Esophagus (tissue), 2 donors: ENCODE results near the gene JADE3. TPM values are rescaled to one million over a fixed set of nuclear protein-coding genes. Genes with fewer than 3 reads are reported as not detected.
"Not testable (repeated sequence)": the region's sequence is repeated elsewhere in the genome, so short reads cannot be mapped to it uniquely, and the experiment has no call there.

Source experiments
- H3K27ac ChIP-seq, 2 donors: one replicate each; pipeline ENCODE4 v1.5.1; 2013; ENCODE audit warnings: low read depth in 2 of 2, mild to moderate bottlenecking in 2 of 2, inconsistent platforms in 1 of 2, low read length in 1 of 2, moderate library complexity in 1 of 2
- H3K27me3 ChIP-seq, 2 donors: one replicate each; pipeline ENCODE4 v1.6.1; 2013; ENCODE audit warnings: low read length in 2 of 2, control low read depth in 1 of 2, mild to moderate bottlenecking in 1 of 2; ENCODE audit not compliant: insufficient read depth in 2 of 2, control insufficient read depth in 1 of 2
- H3K36me3 ChIP-seq, 2 donors: one replicate each; pipeline ENCODE4 v1.6.1; 2013; ENCODE audit warnings: low read length in 1 of 2; ENCODE audit not compliant: control insufficient read depth in 2 of 2, insufficient read depth in 2 of 2
- H3K4me1 ChIP-seq, 2 donors: one replicate each; pipeline ENCODE4 v1.6.1; 2013; ENCODE audit warnings: low read length in 1 of 2; ENCODE audit not compliant: control insufficient read depth in 2 of 2, insufficient read depth in 2 of 2
- H3K4me3 ChIP-seq, 2 donors: one replicate each; pipeline ENCODE4 v1.5.1; 2013; ENCODE audit warnings: low read length in 2 of 2, mild to moderate bottlenecking in 2 of 2, low read depth in 1 of 2, moderate library complexity in 1 of 2
- H3K9me3 ChIP-seq, 2 donors: one replicate each; pipeline ENCODE4 v1.6.1; 2013; ENCODE audit warnings: mild to moderate bottlenecking in 2 of 2, low read depth in 1 of 2, low read length in 1 of 2, moderate library complexity in 1 of 2; ENCODE audit not compliant: control insufficient read depth in 2 of 2, insufficient read depth in 1 of 2
- WGBS, 2 donors: extraction: QIAGEN DNeasy Blood & Tissue Kit; methylation state at CpG; one replicate each; pipeline ENCODE4 v1.1.7; 2013; 5-methylcytosine and 5-hydroxymethylcytosine counted together
- polyA plus RNA-seq, 2 donors: library from polyadenylated mRNA; stranded (reverse); fragments of 200-250 nt; gene quantifications; one replicate each; pipeline ENCODE4 v1.2.3, GENCODE V29; 2013
- donor health status: healthy with polysubstance abuse.
- donor health status: Bipolar disorder and iron deficiency.

The JADE3 gene
- polyA plus RNA-seq, 2 donors, result 1.5 to 2.3 TPM

GRCh38 chrX:46922611-46923010 is 10.4 kb downstream of the JADE3 start:
- no peak overlapping the region for H3K27ac ChIP-seq
- WGBS, 2 donors, result 91 to 93% methylated on average over 1 of the region's 1 CpG
- H3K27me3 ChIP-seq, result no peaks in the 10 kb centered on the region
- no peak overlapping the region for H3K4me3 ChIP-seq
- no peaks in the 10 kb centered on the region for H3K4me1 ChIP-seq
- H3K36me3 ChIP-seq, result peaks cover 0 to 2% of the 10 kb centered on the region in 2 donors
- no peaks in the 10 kb centered on the region for H3K9me3 ChIP-seq

GRCh38 chrX:46927718-46928117 is 15.5 kb downstream of the JADE3 start:
- Histone ChIP-seq H3K27me3 (no peaks in the 10 kb centered on the region), H3K36me3 (peaks cover 0 to 2% of the 10 kb centered on the region in 2 donors), H3K4me1 (no peaks in the 10 kb centered on the region), H3K4me3 (no peak overlapping the region), H3K27ac (no peak overlapping the region), H3K9me3 (no peaks in the 10 kb centered on the region)
- 92 to 95% methylated on average over 3 of the region's 3 CpGs for WGBS, 2 donors

DNA sequence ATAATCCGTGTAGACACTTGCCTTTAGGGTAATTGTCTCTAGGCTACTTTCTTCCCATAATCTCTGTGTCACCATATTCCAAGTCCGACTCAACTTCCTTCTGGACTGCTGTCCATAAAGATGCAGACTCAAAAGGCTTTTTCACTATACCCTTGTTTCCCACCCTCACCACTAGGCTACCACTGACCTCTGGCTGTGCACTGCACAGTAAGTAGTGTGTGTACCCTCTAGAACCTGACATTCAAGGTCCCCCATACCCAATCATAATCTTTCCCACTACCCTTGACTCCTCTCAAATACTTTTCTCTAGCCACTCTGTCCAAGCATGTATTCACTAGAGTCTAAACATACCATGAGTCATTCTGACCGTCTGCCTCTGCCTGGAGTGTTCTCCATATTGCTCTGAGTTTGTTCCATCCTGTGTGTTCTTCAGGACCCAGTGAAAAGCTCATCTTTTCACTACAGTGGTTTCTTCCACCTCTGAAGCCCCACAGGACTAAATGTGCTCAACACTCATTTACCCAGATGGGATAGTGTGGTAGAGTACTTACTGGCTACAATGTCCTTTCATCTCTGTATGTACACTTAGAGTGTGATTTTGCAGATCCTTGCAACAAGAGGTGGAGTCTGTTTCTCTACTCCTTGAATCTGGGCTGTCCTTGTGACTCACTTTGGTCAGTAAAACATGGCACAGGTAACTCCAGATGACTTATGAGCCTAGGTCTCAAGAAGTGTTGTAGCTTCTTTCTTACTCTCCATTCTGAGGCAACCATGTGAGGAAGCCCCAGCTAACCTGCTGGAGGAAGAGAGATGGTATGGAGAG is 17.4 kb downstream of the JADE3 start:
- peaks cover 0 to 2% of the 10 kb centered on the region in 2 donors for H3K36me3 ChIP-seq
- no peak overlapping the region for H3K4me3 ChIP-seq
- H3K4me1 ChIP-seq, result no peaks in the 10 kb centered on the region
- no peaks in the 10 kb centered on the region for H3K27me3 ChIP-seq
- H3K27ac ChIP-seq, result no peak overlapping the region
- H3K9me3 ChIP-seq, result no peaks in the 10 kb centered on the region
- WGBS, 2 donors, result 52 to 56% methylated on average over 3 of the region's 3 CpGs

GRCh38 chrX:46935295-46935694 is 23.1 kb downstream of the JADE3 start:
- Histone ChIP-seq H3K27ac (no peak overlapping the region), H3K4me3 (no peak overlapping the region), H3K4me1 (no peaks in the 10 kb centered on the region), H3K9me3 (no peaks in the 10 kb centered on the region), H3K36me3 (no peaks in the 10 kb centered on the region), H3K27me3 (no peaks in the 10 kb centered on the region)
- 90 to 95% methylated on average over 4 of the region's 4 CpGs for WGBS, 2 donors

GRCh38 chrX:46938589-46938988 is 26.4 kb downstream of the JADE3 start:
- WGBS, 2 donors, result 83 to 89% methylated on average over 7 of the region's 7 CpGs
- Histone ChIP-seq H3K36me3 (no peaks in the 10 kb centered on the region), H3K27ac (no peak overlapping the region), H3K9me3 (no peaks in the 10 kb centered on the region), H3K27me3 (no peaks in the 10 kb centered on the region), H3K4me3 (no peak overlapping the region), H3K4me1 (no peaks in the 10 kb centered on the region)

- H3K4me3 ChIP-seq, result no peak overlapping the region
- H3K27me3 ChIP-seq, result no peaks in the 10 kb centered on the region
- no peak overlapping the region for H3K27ac ChIP-seq
- H3K9me3 ChIP-seq, result no peaks in the 10 kb centered on the region
- H3K4me1 ChIP-seq, result no peaks in the 10 kb centered on the region
- no peaks in the 10 kb centered on the region for H3K36me3 ChIP-seq
Measured at GRCh38 chrX:46941341-46941740, 29.1 kb downstream of the JADE3 start.

DNA sequence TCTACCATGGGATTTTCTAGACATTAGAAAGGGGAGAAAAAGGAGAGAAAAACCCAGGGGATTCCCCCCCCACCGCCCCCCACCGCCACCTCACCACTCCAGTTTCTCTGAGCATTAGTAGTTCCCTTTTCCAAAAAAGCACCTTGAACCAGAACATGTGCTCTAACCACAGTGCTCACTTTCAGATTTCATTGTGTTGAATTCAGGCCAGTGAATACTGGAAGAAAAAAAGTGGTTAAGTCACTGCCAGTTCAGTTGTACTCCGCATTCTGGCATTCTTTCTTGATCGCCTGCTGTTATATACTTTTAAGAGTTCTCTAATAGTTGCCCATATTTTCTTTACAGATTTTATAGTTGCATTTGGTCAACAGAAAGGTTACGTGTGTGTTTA is 40.9 kb downstream of the JADE3 start:
- no peaks in the 10 kb centered on the region for H3K4me1 ChIP-seq
- no peak overlapping the region for H3K4me3 ChIP-seq
- 66 to 72% methylated on average over 5 of the region's 5 CpGs for WGBS, 2 donors
- H3K27ac ChIP-seq, result no peak overlapping the region
- no peaks in the 10 kb centered on the region for H3K9me3 ChIP-seq
- H3K36me3 ChIP-seq, result no peaks in the 10 kb centered on the region
- H3K27me3 ChIP-seq, result no peaks in the 10 kb centered on the region

DNA sequence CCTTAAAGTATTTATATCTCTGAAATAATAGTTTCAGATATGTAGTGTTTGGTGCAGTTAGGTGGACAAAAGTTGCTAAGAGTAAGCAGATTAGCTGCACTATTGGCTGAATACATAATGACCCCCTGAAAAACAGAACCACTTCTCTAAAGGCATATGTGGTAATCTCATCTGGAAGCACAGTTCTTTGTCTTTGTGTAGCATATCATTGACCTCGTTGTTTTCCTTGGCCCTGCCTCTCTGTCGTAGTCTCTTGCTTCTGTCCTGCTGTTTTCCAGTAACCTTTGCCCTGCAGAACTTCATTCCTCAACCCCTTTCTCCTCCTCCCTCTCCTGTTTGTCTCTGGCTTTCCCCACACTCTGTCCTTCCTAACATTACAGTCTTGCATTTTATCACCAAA is 41.4 kb downstream of the JADE3 start:
- Histone ChIP-seq H3K4me1 (no peaks in the 10 kb centered on the region), H3K9me3 (no peaks in the 10 kb centered on the region), H3K27ac (no peak overlapping the region), H3K27me3 (no peaks in the 10 kb centered on the region), H3K4me3 (no peak overlapping the region), H3K36me3 (no peaks in the 10 kb centered on the region)
- whole genome bisulfite sequencing, 2 donors, result 20 to 23% methylated on average over 2 of the region's 2 CpGs

GRCh38 chrX:46954716-46955115 is 42.5 kb downstream of the JADE3 start:
- Histone ChIP-seq H3K4me1 (no peaks in the 10 kb centered on the region), H3K27me3 (peaks cover 0 to 4% of the 10 kb centered on the region in 2 donors), H3K36me3 (no peaks in the 10 kb centered on the region), H3K9me3 (no peaks in the 10 kb centered on the region), H3K4me3 (no peak overlapping the region), H3K27ac (no peak overlapping the region)
- 92% methylated on average over 2 of the region's 2 CpGs for WGBS, 2 donors

- WGBS, 2 donors, result 89 to 97% methylated on average over 4 of the region's 4 CpGs
- not testable (repeated sequence) for H3K9me3 ChIP-seq
Measured at GRCh38 chrX:46956589-46956988, 44.4 kb downstream of the JADE3 start.

More at GRCh38 chrX:46956589-46956988, 44.4 kb downstream of the JADE3 start:
- H3K27me3 ChIP-seq, H3K36me3 ChIP-seq, H3K4me3 ChIP-seq, H3K27ac ChIP-seq, H3K4me1 ChIP-seq: not testable (repeated sequence)
